HCT116 (cell line): ENCODE data around the gene SBK2. TPM values are rescaled to one million over a fixed set of nuclear protein-coding genes. Genes with fewer than 3 reads are reported as not detected.

Experiments used
- ATAC-seq: fragments of 200-7000 bp; cut with Tn5 transposase; 2 replicates; pipeline ENCODE4 v1.9.1; 2020; ENCODE audit warnings: mild to moderate bottlenecking, moderate library complexity
- BruUV-seq: library from RNA; stranded (reverse); fragments of 400-500 nt; replicated peaks from 2 replicates; lab custom pipeline; 2021; lab: Mats Ljungman, UMichigan
- CTCF ChIA-PET: fragments of 300-600 bp; sonication (Branson Sonifier 250); formaldehyde crosslinking; loops from one replicate; lab custom pipeline; 2021; ENCODE audit warnings: antibody characterized with exemption; lab: Charles Lee
- POLR2A ChIA-PET: fragments of 300-600, 350-600 bp; sonication (Branson Sonifier 250); formaldehyde crosslinking; loops from one replicate; lab custom pipeline; 2021; ENCODE audit warnings: antibody characterized with exemption; lab: Charles Lee
- RAD21 ChIA-PET, 2 experiments: fragments of 300-600 bp; sonication (Branson Sonifier 250); formaldehyde crosslinking; loops; one replicate each; lab custom pipeline; 2023; ENCODE audit warnings: low total read pairs in 2 of 2; ENCODE audit not compliant: uncharacterized antibody in 2 of 2, unreplicated experiment in 2 of 2, low non-redundant PET in 1 of 2; lab: Charles Lee
- DNase-seq: peaks from one replicate; pipeline ENCODE4 v3.0.0-alpha.2; 2010; ENCODE audit warnings: low read depth, low spot score
- H2AFZ ChIP-seq: fragments of 200-600 bp; shearing (Covaris generic), sonication (generic); 2 replicates; pipeline ENCODE4 v1.6.1; 2017; ENCODE audit warnings: low read depth, mixed run types, mixed read lengths, antibody characterized with exemption, low read length; ENCODE audit not compliant: poor library complexity, severe bottlenecking
- H3K27ac ChIP-seq: 2 replicates; pipeline ENCODE4 v1.5.1; 2012; ENCODE audit warnings: low read depth, low read length
- H3K27me3 ChIP-seq: fragments of 200-600 bp; sonication (generic); 2 replicates; pipeline ENCODE4 v1.6.1; 2016; ENCODE audit warnings: mixed run types, low read length, mixed read lengths; ENCODE audit not compliant: insufficient read depth
- H3K36me3 ChIP-seq, 2 experiments: fragments of 200-500 bp in 1 of 2; fragments of 200-600 bp in 1 of 2; sonication (Bioruptor generic) in 1 of 2; sonication (generic) in 1 of 2; 2 replicates each; pipeline versions ENCODE4 v1.5.1 to v1.6.1; 2014 to 2016; ENCODE audit warnings: low read length in 2 of 2, inconsistent platforms in 1 of 2, mixed read lengths in 1 of 2, mixed run types in 1 of 2; ENCODE audit not compliant: insufficient read depth in 2 of 2, control insufficient read depth in 1 of 2
- H3K4me1 ChIP-seq, 2 experiments: fragments of 200-600 bp in 1 of 2; sonication (generic) in 1 of 2; 2 replicates each; pipeline versions ENCODE4 v1.5.1 to v1.6.1; 2012 to 2017; ENCODE audit warnings: low read length in 2 of 2, inconsistent platforms in 1 of 2, mild to moderate bottlenecking in 1 of 2, mixed read lengths in 1 of 2, mixed run types in 1 of 2, moderate library complexity in 1 of 2; ENCODE audit not compliant: insufficient read depth in 2 of 2, control insufficient read depth in 1 of 2
- H3K4me2 ChIP-seq: fragments of 200-600 bp; sonication (generic); 2 replicates; pipeline ENCODE4 v1.6.1; 2017; ENCODE audit warnings: mixed run types, low read length, mixed read lengths
- H3K4me3 ChIP-seq, 2 experiments: fragments of 200-600 bp in 1 of 2; sonication (generic) in 1 of 2; replicated peaks in 1 of 2; 2 replicates each; pipeline ENCODE4 v1.5.1; 2011 to 2016; ENCODE audit warnings: low read length in 2 of 2, control low read depth in 1 of 2, low read depth in 1 of 2, mild to moderate bottlenecking in 1 of 2, mixed read lengths in 1 of 2, mixed run types in 1 of 2
- H3K79me2 ChIP-seq: fragments of 200-600 bp; sonication (generic); 2 replicates; pipeline ENCODE4 v1.6.1; 2017; ENCODE audit warnings: mild to moderate bottlenecking, mixed run types, low read length, moderate library complexity, mixed read lengths; ENCODE audit not compliant: insufficient read depth
- H3K9ac ChIP-seq: fragments of 200-600 bp; sonication (generic); 2 replicates; pipeline ENCODE4 v1.6.1; 2016; ENCODE audit warnings: low read length, mixed read lengths
- H3K9me2 ChIP-seq: fragments of 200-600 bp; sonication (generic), shearing (Covaris generic); 2 replicates; pipeline ENCODE4 v1.6.1; 2017; ENCODE audit warnings: mixed run types, mild to moderate bottlenecking, moderate library complexity; ENCODE audit not compliant: insufficient read depth
- H3K9me3 ChIP-seq, 2 experiments: fragments of 200-500 bp in 1 of 2; fragments of 200-600 bp in 1 of 2; sonication (Bioruptor generic) in 1 of 2; sonication (generic) in 1 of 2; 2 replicates each; pipeline ENCODE4 v1.6.1; 2014 to 2017; ENCODE audit warnings: low read length in 2 of 2, mixed read lengths in 2 of 2, inconsistent platforms in 1 of 2, low read depth in 1 of 2, mild to moderate bottlenecking in 1 of 2, mixed run types in 1 of 2, moderate library complexity in 1 of 2; ENCODE audit not compliant: control insufficient read depth in 1 of 2, insufficient read depth in 1 of 2
- H4K20me1 ChIP-seq: fragments of 200-600 bp; sonication (generic), shearing (Covaris generic); 2 replicates; pipeline ENCODE4 v1.6.1; 2017; ENCODE audit warnings: mixed run types, mild to moderate bottlenecking, moderate library complexity; ENCODE audit not compliant: insufficient read depth
- CBX3 ChIP-seq: IDR thresholded peaks from 2 replicates; pipeline ENCODE4 v1.6.1; 2012; ENCODE audit warnings: low read depth
- EGR1 ChIP-seq: IDR thresholded peaks from 2 replicates; pipeline ENCODE4 v1.6.1; 2012; ENCODE audit warnings: low read depth
- ELF1 ChIP-seq: IDR thresholded peaks from 2 replicates; pipeline ENCODE4 v1.6.1; 2012; ENCODE audit warnings: low read depth, borderline replicate concordance
- EZH2phosphoT487 ChIP-seq: fragments of 200-600 bp; IDR thresholded peaks from 2 replicates; pipeline ENCODE4 v1.6.1; 2018; ENCODE audit warnings: antibody characterized with exemption, borderline replicate concordance
- FOSL1 ChIP-seq: IDR thresholded peaks from 2 replicates; pipeline ENCODE4 v1.6.1; 2012; ENCODE audit warnings: low read depth
- JUND ChIP-seq: IDR thresholded peaks from 2 replicates; pipeline ENCODE4 v1.6.1; 2012
- POLR2AphosphoS5 ChIP-seq: IDR thresholded peaks from 2 replicates; pipeline ENCODE4 v1.6.1; 2011; ENCODE audit warnings: mild to moderate bottlenecking, low read depth, low read length, moderate library complexity
- SIN3A ChIP-seq: IDR thresholded peaks from 2 replicates; pipeline ENCODE4 v1.6.1; 2012; ENCODE audit warnings: low read depth
- SP1 ChIP-seq: IDR thresholded peaks from 2 replicates; pipeline ENCODE4 v1.6.1; 2012; ENCODE audit warnings: low read depth
- SRF ChIP-seq: IDR thresholded peaks from 2 replicates; pipeline ENCODE4 v1.6.1; 2012; ENCODE audit warnings: low read depth
- YY1 ChIP-seq: IDR thresholded peaks from 2 replicates; pipeline ENCODE4 v1.6.1; 2011; ENCODE audit warnings: low read length, low read depth, moderate library complexity, mild to moderate bottlenecking; ENCODE audit not compliant: insufficient replicate concordance; ENCODE audit errors: extremely low read depth
- ZFX ChIP-seq: fragments of 450-650 bp; IDR thresholded peaks from 2 replicates; pipeline ENCODE4 v1.6.1; 2017
- ZNF274 ChIP-seq: fragments of 200-500 bp; sonication (Bioruptor generic); IDR thresholded peaks from 2 replicates; pipeline ENCODE4 v1.6.1; 2014; ENCODE audit warnings: mild to moderate bottlenecking, low read depth, low read length, inconsistent platforms
- intact Hi-C: fragments of 100-400 bp; cut with micrococcal nuclease; formaldehyde crosslinking; loops from 2 replicates; pipeline ENCODE4 v1.10.0; 2022
- total RNA-seq: library from RNA; stranded (reverse); gene quantifications from one replicate; pipeline ENCODE4 v1.2.1, GENCODE V29; 2021; ENCODE audit not compliant: unreplicated experiment
- TF ChIP-seq, protein P1 (sequence below): IDR thresholded peaks from 2 replicates; pipeline ENCODE4 v1.6.1; 2012; ENCODE audit warnings: low read depth
- TF ChIP-seq, protein P2 (sequence below): IDR thresholded peaks from 2 replicates; pipeline ENCODE4 v1.6.1; 2012

The SBK2 gene
- total RNA-seq, 1 experiment from 2014 or later, result 0.30 TPM

DNA sequence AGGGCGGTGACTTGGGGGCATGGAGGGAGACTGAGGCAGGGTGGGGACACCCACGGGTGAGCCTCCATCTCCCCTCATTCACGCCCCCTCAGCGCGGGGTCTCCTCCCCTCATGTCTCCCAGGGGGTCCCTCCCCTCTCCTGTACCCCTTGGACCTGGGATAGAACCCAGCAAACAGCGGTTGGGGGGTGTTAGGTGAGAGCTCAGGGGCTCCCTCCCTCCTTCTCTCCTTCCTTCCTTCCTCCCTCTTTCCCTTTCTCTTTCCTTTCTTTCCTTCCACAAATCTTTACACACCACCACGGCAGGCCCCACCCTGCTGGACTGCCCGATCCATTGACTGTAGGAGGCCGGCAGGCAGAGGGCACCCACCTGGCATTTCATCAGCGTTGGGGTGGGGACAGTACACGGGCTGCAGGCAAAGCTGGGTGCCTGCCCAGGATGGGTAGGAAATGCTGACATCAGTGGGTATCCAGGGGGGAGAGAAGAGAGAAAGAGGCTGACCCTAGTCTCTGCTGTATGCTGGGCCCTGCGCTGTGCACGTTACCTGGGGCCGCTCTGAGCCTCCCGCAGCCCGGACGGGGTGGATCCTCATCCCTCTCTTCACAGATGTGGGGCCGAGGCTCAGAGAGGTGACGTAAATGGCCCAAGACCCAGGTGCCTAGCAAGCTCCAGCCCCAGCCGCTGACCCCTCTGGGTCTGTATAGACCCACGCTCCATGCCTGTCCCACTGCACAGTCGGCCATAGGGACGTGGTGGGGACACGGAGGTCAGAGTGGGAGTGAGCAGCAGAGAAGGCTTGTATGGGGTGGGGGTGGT lies 45.2 kb downstream of the SBK2 start:
- no peaks in the 10 kb centered on the region for H3K79me2 ChIP-seq
- ChIA-PET RAD21 (no interaction called here), CTCF (no interaction called here), POLR2A (no interaction called here)
- TF ChIP-seq SRF (no peak), YY1 (no peak), EZH2phosphoT487 (no peak), EGR1 (no peak)
- no peak overlapping the region for H3K4me2 ChIP-seq
- no peaks in the 10 kb centered on the region for H3K9me2 ChIP-seq
- DNase-seq (no peak), ATAC-seq (no peak)
- no peaks in the 10 kb centered on the region for H3K9me3 ChIP-seq
- no TSS peak for BruUV-seq
- H3K36me3 ChIP-seq, result no peaks in the 10 kb centered on the region
- H3K9ac ChIP-seq, result no peak overlapping the region
- H3K4me3 ChIP-seq, result no peak overlapping the region
- H3K27me3 ChIP-seq, result no peaks in the 10 kb centered on the region
- no peaks in the 10 kb centered on the region for H4K20me1 ChIP-seq
- H3K4me1 ChIP-seq, result peaks cover 0 to 23% of the 10 kb centered on the region in 2 experiments; a peak in 2 of 4 replicates
- no peak overlapping the region for H3K27ac ChIP-seq
- no peak overlapping the region for H2AFZ ChIP-seq
- intact Hi-C loops, result no loop called here

DNA sequence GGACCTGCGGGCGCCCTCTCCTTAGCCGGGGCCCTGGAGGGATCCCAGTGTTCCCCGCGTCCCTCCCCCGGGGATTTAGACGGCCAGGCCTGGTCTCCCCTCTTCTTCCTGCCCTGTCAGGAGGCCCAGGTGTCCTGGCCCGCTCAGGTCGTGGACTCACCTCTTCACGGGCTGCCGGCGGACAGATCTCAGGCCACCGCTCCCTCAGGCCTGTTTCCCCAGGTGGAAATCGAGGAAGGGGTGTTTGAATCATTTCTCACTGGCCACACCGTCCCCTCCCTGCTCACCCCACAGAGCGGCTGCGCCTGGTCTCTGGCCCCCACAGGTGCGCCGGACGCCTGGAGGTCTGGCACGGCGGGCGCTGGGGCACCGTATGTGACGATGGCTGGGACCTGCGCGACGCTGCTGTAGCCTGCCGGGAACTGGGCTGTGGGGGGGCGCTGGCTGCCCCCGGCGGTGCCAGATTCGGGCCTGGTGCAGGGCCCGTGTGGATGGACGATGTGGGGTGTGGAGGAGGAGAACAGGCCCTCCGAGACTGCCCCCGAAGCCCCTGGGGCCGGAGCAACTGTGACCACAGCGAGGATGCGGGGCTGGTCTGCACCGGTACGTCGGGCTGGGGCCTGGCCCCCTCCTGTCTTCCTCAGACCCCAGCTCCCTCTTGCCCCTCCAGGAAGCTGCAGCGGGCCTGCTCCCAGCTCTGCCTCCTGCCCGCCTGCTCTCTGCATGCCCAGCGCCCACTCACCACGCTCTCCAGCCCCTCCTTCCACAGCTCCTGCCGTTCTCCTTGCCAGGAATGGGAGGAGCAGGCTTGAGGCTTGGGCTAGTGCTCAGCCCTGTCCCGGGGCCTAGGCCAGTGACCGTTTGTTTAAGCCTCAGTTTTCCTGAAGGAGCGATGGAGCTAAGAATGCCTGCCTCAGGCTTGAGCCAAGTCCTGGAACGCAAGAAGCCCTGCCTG lies 46.2 kb downstream of the SBK2 start:
- DNase-seq (no peak), ATAC-seq (no peak)
- no peak overlapping the region for H2AFZ ChIP-seq
- no peaks in the 10 kb centered on the region for H3K9me2 ChIP-seq
- H3K4me2 ChIP-seq, result no peak overlapping the region
- RAD21 ChIA-PET, result no interaction called here
- H3K4me1 ChIP-seq, result peaks cover 4 to 25% of the 10 kb centered on the region in 2 experiments; a peak in 3 of 4 replicates
- intact Hi-C loops, result no loop called here
- H3K9me3 ChIP-seq, result no peaks in the 10 kb centered on the region
- POLR2A ChIA-PET, result interaction anchor here (0.7 kb wide), 1 partner anchor 14 kb away, joined by 3 read pairs; the partner anchor contains the start of gene ZNF628
- H3K4me3 ChIP-seq, result no peak overlapping the region
- peaks cover 1% of the 10 kb centered on the region; the same call in 1 of the 2 replicates for H3K79me2 ChIP-seq
- no peaks in the 10 kb centered on the region for H4K20me1 ChIP-seq
- no peaks in the 10 kb centered on the region for H3K36me3 ChIP-seq
- no TSS peak for BruUV-seq
- H3K9ac ChIP-seq, result no peak overlapping the region
- no peaks in the 10 kb centered on the region for H3K27me3 ChIP-seq
- H3K27ac ChIP-seq, result no peak overlapping the region
- CTCF ChIA-PET, result no interaction called here
- TF ChIP-seq POLR2AphosphoS5, result no peak
- TF ChIP-seq YY1, result no peak
- TF ChIP-seq ZNF274, result no peak
- TF ChIP-seq JUND, result no peak
- TF ChIP-seq, protein P1, sequence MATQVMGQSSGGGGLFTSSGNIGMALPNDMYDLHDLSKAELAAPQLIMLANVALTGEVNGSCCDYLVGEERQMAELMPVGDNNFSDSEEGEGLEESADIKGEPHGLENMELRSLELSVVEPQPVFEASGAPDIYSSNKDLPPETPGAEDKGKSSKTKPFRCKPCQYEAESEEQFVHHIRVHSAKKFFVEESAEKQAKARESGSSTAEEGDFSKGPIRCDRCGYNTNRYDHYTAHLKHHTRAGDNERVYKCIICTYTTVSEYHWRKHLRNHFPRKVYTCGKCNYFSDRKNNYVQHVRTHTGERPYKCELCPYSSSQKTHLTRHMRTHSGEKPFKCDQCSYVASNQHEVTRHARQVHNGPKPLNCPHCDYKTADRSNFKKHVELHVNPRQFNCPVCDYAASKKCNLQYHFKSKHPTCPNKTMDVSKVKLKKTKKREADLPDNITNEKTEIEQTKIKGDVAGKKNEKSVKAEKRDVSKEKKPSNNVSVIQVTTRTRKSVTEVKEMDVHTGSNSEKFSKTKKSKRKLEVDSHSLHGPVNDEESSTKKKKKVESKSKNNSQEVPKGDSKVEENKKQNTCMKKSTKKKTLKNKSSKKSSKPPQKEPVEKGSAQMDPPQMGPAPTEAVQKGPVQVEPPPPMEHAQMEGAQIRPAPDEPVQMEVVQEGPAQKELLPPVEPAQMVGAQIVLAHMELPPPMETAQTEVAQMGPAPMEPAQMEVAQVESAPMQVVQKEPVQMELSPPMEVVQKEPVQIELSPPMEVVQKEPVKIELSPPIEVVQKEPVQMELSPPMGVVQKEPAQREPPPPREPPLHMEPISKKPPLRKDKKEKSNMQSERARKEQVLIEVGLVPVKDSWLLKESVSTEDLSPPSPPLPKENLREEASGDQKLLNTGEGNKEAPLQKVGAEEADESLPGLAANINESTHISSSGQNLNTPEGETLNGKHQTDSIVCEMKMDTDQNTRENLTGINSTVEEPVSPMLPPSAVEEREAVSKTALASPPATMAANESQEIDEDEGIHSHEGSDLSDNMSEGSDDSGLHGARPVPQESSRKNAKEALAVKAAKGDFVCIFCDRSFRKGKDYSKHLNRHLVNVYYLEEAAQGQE, result no peak
- no peak for TF ChIP-seq ZFX
- no peak for TF ChIP-seq SP1
- TF ChIP-seq SIN3A, result no peak
- no peak for TF ChIP-seq EZH2phosphoT487
- TF ChIP-seq, protein P2, sequence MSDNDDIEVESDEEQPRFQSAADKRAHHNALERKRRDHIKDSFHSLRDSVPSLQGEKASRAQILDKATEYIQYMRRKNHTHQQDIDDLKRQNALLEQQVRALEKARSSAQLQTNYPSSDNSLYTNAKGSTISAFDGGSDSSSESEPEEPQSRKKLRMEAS, result no peak
- no peak for TF ChIP-seq ELF1
- TF ChIP-seq CBX3, result no peak
- no peak for TF ChIP-seq FOSL1
- TF ChIP-seq EGR1, result no peak
- no peak for TF ChIP-seq SRF
